PC-3 (cell line): ENCODE results near the gene SCN8A. TPM values are rescaled to one million over a fixed set of nuclear protein-coding genes. Genes with fewer than 3 reads are reported as not detected.

Experiments used
- ATAC-seq: fragments of 200-7000 bp; cut with Tn5 transposase; 2 replicates; pipeline ENCODE4 v1.9.1; 2020; ENCODE audit warnings: mild to moderate bottlenecking, moderate library complexity
- BruUV-seq: library from RNA; stranded (reverse); fragments of 400-500 nt; replicated peaks from 2 replicates; lab custom pipeline; 2021; lab: Mats Ljungman, UMichigan
- CTCF ChIA-PET: fragments of 300-600 bp; sonication (Branson Sonifier 250); formaldehyde crosslinking; loops from one replicate; lab custom pipeline; 2022; ENCODE audit warnings: antibody characterized with exemption; lab: Charles Lee
- POLR2A ChIA-PET: fragments of 300-600 bp; sonication (Branson Sonifier 250); formaldehyde crosslinking; loops from one replicate; lab custom pipeline; 2022; ENCODE audit warnings: antibody characterized with exemption; ENCODE audit not compliant: unreplicated experiment; lab: Charles Lee
- DNase-seq: peaks from one replicate; pipeline ENCODE4 v3.0.0-alpha.2; 2015
- H2AFZ ChIP-seq: fragments of 300-600 bp; sonication (generic); 2 replicates; pipeline ENCODE4 v1.6.0; 2016; ENCODE audit warnings: antibody characterized with exemption, low read length
- H3F3A ChIP-seq: fragments of 300-600 bp; sonication (generic); one replicate; pipeline ENCODE4 v1.6.0; 2017; ENCODE audit warnings: antibody characterized with exemption, low read length, control low read depth, mild to moderate bottlenecking; ENCODE audit not compliant: unreplicated experiment
- H3K27ac ChIP-seq: fragments of 300-600 bp; sonication (generic); 2 replicates; pipeline ENCODE4 v1.5.1; 2016; ENCODE audit warnings: mild to moderate bottlenecking, low read length
- H3K27me3 ChIP-seq: fragments of 300-600 bp; sonication (generic); 2 replicates; pipeline ENCODE4 v1.6.1; 2016; ENCODE audit warnings: low read length, mixed read lengths
- H3K36me3 ChIP-seq: fragments of 300-600 bp; sonication (generic); 2 replicates; pipeline ENCODE4 v1.6.1; 2016; ENCODE audit warnings: low read depth, mixed run types, low read length, mixed read lengths
- H3K4me1 ChIP-seq: fragments of 300-600 bp; sonication (generic); 2 replicates; pipeline ENCODE4 v1.5.1; 2016; ENCODE audit warnings: low read length; ENCODE audit not compliant: insufficient read depth
- H3K4me2 ChIP-seq: fragments of 300-600 bp; sonication (generic); 2 replicates; pipeline ENCODE4 v1.6.0; 2016; ENCODE audit warnings: low read length
- H3K4me3 ChIP-seq: fragments of 300-600 bp; sonication (generic); 2 replicates; pipeline ENCODE4 v1.5.1; 2016; ENCODE audit warnings: mild to moderate bottlenecking, low read length, mixed read lengths
- H3K79me2 ChIP-seq: fragments of 300-600 bp; sonication (generic); 2 replicates; pipeline ENCODE4 v1.6.1; 2017; ENCODE audit warnings: low read length, mixed read lengths
- H3K9ac ChIP-seq: fragments of 300-600 bp; sonication (generic); 2 replicates; pipeline ENCODE4 v1.6.0; 2016; ENCODE audit warnings: mild to moderate bottlenecking, low read length
- H3K9me2 ChIP-seq: fragments of 300-600 bp; sonication (generic); replicated peaks from 2 replicates; pipeline ENCODE4 v1.6.1; 2016; ENCODE audit warnings: mixed run types, low read length, mixed read lengths
- H3K9me3 ChIP-seq: fragments of 300-600 bp; sonication (generic); 2 replicates; pipeline ENCODE4 v1.6.1; 2016; ENCODE audit warnings: low read length, mixed read lengths
- H4K20me1 ChIP-seq: fragments of 300-600 bp; sonication (generic); 2 replicates; pipeline ENCODE4 v1.6.1; 2016; ENCODE audit warnings: low read length, mixed read lengths
- CTCF ChIP-seq: fragments of 300-600 bp; sonication (generic); conservative IDR thresholded peaks from 2 replicates; pipeline ENCODE4 v1.5.1; 2017; ENCODE audit warnings: antibody characterized with exemption, low read depth, mild to moderate bottlenecking, low read length
- EZH2 ChIP-seq: fragments of 300-600 bp; sonication (generic); IDR thresholded peaks from one replicate; pipeline ENCODE4 v1.6.1; 2017; ENCODE audit warnings: antibody characterized with exemption, mild to moderate bottlenecking, low read length; ENCODE audit not compliant: unreplicated experiment
- EZH2phosphoT487 ChIP-seq: fragments of 300-600 bp; sonication (generic); IDR thresholded peaks from 2 replicates; pipeline ENCODE4 v1.6.1; 2018; ENCODE audit warnings: mild to moderate bottlenecking, antibody characterized with exemption, low read length, borderline replicate concordance
- intact Hi-C: fragments of 100-400 bp; cut with micrococcal nuclease; formaldehyde crosslinking; loops from 2 replicates; pipeline ENCODE4 v1.9.0; 2023
- total RNA-seq: library from RNA; depleted of rRNA; stranded (reverse); fragments of >200 nt; gene quantifications from 2 replicates; pipeline ENCODE4 v1.2.3, GENCODE V29; 2014

SCN8A gene
- total RNA-seq, 1 experiment from 2014 or later = 12.7 TPM

- Histone ChIP-seq H3K79me2 (peaks cover 10% of the 10 kb centered on the region; the same call in 1 of the 2 replicates), H3K4me1 (no peaks in the 10 kb centered on the region), H2AFZ (no peak overlapping the region), H3F3A (no peaks in the 10 kb centered on the region), H3K4me2 (no peak overlapping the region), H3K4me3 (no peak overlapping the region), H3K9me2 (no peaks in the 10 kb centered on the region), H3K27me3 (no peaks in the 10 kb centered on the region), H3K27ac (no peak overlapping the region), H3K36me3 (peaks cover 13% of the 10 kb centered on the region), H3K9ac (no peak overlapping the region), H3K9me3 (no peaks in the 10 kb centered on the region), H4K20me1 (no peaks in the 10 kb centered on the region)
- intact Hi-C loops = no loop called here
- DNase-seq (no peak), ATAC-seq (no peak)
- no TSS peak for BruUV-seq
- no peak for TF ChIP-seq CTCF
- no peak for TF ChIP-seq EZH2phosphoT487
- POLR2A ChIA-PET = no interaction called here
- CTCF ChIA-PET = no interaction called here
These were observed 70.8 kb downstream of the SCN8A start for GRCh38 chr12:51661836-51662235.

- ATAC-seq = no peak
- Histone ChIP-seq H3F3A (no peaks in the 10 kb centered on the region), H3K4me1 (no peaks in the 10 kb centered on the region), H3K9ac (no peak overlapping the region), H3K27me3 (no peaks in the 10 kb centered on the region), H2AFZ (no peak overlapping the region), H3K9me2 (no peaks in the 10 kb centered on the region), H3K79me2 (peaks cover 9% of the 10 kb centered on the region; the same call in 1 of the 2 replicates), H4K20me1 (no peaks in the 10 kb centered on the region), H3K4me2 (no peak overlapping the region), H3K36me3 (peaks cover 12% of the 10 kb centered on the region), H3K4me3 (no peak overlapping the region), H3K9me3 (no peaks in the 10 kb centered on the region), H3K27ac (no peak overlapping the region)
- intact Hi-C loops = no loop called here
- DNase-seq = no peak
- TF ChIP-seq EZH2 (no peak), CTCF (no peak), EZH2phosphoT487 (no peak)
- no TSS peak for BruUV-seq
- CTCF ChIA-PET = no interaction called here
- POLR2A ChIA-PET = no interaction called here
These were observed 71.7 kb downstream of the SCN8A start for GRCh38 chr12:51662728-51663154.

GRCh38 chr12:51663390-51663789 lies 72.4 kb downstream of the SCN8A start:
- H2AFZ ChIP-seq = no peak overlapping the region
- ChIA-PET POLR2A (no interaction called here), CTCF (interaction anchor here (0.7 kb wide), 1 partner anchor 71 kb away, joined by 3 read pairs; no protein-coding TSS in a partner anchor)
- no peaks in the 10 kb centered on the region for H3F3A ChIP-seq
- H3K36me3 ChIP-seq = peaks cover 10% of the 10 kb centered on the region; the same call in 1 of the 2 replicates
- BruUV-seq = no TSS peak
- intact Hi-C loops = no loop called here
- no peak overlapping the region for H3K9ac ChIP-seq
- no peak overlapping the region for H3K4me2 ChIP-seq
- no peak overlapping the region for H3K4me3 ChIP-seq
- H3K4me1 ChIP-seq = no peaks in the 10 kb centered on the region
- no peaks in the 10 kb centered on the region for H4K20me1 ChIP-seq
- no peaks in the 10 kb centered on the region for H3K27me3 ChIP-seq
- ATAC-seq (no peak), DNase-seq (no peak)
- no peaks in the 10 kb centered on the region for H3K9me2 ChIP-seq
- H3K79me2 ChIP-seq = peaks cover 3% of the 10 kb centered on the region; the same call in 1 of the 2 replicates
- no peak overlapping the region for H3K27ac ChIP-seq
- TF ChIP-seq EZH2phosphoT487 (no peak), CTCF (no peak), EZH2 (no peak)
- no peaks in the 10 kb centered on the region for H3K9me3 ChIP-seq
